ENCODE measurements around the gene ASTN2.

Gene ASTN2

GRCh38 chr9:116661037-116661954 lies 753.6 kb downstream of the ASTN2 start:
- no peak for DNase-seq (ENCODE audit: low read depth)

DNA sequence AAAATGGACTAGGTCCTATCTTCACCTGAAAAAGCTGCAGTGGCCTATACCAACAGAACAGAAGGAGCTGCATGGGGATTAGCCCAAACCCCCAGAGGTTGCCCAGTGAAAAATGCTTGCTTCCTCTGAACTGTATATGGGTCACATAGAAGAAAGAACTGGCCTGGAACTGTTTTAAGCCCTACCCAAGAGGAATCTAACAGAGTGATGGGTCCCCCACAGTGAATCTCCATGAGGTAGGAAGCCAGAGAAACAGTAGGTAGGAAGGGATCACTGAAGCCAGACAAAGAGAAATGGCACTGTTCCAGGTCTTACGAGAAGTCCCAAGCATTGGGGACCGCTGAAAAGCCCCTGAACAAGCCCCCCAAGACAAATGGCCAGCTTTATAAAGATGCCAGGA lies 756.6 kb downstream of the ASTN2 start:
- DNase-seq (ENCODE audit: low read depth) = no peak

- no peak for DNase-seq (ENCODE audit: low read depth)
Observed at GRCh38 chr9:116656977-116657376, 757.9 kb downstream of the ASTN2 start.

GRCh38 chr9:116656501-116656971 lies 758.3 kb downstream of the ASTN2 start:
- DNase-seq (ENCODE audit: low read depth) = no peak

GRCh38 chr9:116654059-116654355 lies 760.9 kb downstream of the ASTN2 start:
- no peak for DNase-seq (ENCODE audit: low read depth)

DNA sequence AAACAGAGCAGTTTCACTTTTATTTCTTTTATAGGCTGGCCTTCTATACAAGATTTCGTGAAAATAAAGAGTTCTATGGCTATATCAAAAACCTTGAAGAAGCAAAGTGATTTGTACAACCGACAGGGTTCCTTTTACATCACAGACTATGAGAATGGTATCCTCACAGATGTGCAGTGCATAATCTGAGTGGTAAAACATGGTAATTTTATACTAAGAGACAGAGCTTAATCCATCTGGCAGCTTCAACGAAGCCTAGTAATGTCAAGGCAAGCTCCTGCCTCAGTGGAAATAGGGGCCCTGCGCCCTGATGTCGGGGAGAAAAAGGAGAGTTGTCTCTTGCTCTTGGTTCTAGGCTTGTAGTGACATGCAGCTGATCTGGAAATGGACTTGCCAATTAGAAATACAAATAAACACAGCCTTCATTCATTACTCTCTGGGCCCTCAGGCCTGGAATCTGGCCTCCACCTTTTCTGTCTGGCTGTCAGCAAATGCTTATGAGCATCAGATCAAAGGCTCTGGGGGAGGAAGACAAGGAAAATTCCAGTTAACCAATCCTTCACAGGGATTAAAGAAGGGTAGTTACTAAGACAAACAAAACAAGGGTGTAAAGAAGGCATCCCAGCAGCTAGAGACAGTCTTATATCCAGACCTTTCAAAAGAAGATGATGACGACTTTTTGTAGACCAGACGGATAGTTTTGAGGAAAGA lies 761.4 kb downstream of the ASTN2 start:
- no peak for DNase-seq (ENCODE audit: low read depth)

- no peak for DNase-seq (ENCODE audit: low read depth)
Observed at GRCh38 chr9:116647515-116647809, 767.4 kb downstream of the ASTN2 start.

- DNase-seq (ENCODE audit: low read depth) = no peak
Observed at GRCh38 chr9:116646661-116647514, 768.0 kb downstream of the ASTN2 start.

DNA sequence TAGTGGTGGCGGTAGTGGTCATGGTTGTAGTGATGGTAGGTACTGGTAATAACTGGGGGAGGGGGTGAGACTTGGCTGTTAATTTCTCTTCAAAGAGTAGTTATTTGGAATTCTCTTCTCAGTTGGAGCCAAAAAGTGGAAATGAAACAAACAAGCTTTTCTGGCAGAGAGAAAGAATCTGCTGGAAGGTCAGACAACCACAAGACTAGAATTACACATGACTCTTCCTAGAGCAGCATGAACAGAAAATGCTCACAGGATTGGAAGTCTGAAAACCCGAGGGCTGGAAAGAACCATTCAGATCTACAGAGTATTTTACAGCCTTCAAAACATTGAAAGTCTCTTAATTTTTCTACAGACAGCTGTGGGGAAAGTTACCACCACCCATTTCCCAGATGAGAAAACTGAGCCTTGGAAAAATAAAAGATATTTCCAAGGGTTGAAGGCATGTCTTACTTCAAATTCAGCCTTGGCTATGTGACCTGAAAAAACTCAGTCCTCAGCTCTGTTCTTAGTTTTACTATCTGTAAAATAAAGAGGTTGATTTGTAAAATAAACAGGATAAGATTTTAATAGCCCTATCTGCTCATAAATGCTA lies 770.7 kb downstream of the ASTN2 start:
- no peak for DNase-seq (ENCODE audit: low read depth)

DNA sequence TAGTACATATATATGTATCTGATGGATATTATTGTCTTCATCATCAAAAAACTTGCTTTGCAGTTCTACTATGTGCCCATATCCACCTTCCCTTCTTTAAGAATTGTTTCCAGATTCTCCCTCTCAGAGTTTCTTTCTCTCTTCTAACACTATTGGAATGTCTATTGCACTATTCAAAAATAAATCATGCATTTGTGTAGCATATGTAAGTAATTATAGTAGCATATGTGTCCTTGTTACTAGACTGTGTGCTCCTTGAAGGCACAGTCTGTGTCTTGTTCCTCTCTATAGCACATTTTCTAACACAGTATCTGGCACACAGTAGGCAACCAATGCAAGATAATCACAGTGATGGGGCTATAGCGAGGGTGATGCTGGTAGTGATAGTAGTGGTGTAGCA lies 771.2 kb downstream of the ASTN2 start:
- DNase-seq (ENCODE audit: low read depth) = no peak

GRCh38 chr9:116641292-116642059 lies 773.4 kb downstream of the ASTN2 start:
- DNase-seq (ENCODE audit: low read depth) = no peak

DNA sequence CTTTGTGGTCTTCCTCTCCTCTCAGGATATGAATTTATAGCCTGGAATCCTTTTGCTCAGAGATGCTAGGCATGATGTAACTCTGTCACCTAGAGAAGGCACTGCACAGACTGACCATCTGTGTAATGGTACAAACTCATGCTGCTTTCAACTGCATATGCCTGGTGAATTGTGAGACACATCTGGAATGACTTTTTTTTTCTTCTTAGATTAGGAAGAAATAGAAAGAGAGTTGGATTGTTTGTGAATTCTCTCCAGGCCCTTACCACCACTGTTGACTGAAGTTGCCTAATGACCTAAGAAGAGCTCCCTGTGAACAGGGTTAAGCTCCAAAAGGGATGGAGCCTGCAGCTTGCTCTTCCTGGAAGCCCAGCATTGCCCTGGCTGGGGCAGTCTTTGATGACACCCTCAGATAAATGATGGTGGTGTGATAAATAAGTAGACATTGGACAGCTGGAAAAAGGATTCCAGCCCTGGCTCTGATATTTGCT lies 775.6 kb downstream of the ASTN2 start:
- DNase-seq (ENCODE audit: low read depth) = no peak

- DNase-seq (ENCODE audit: low read depth) = no peak
Observed at GRCh38 chr9:116635908-116636307, 778.9 kb downstream of the ASTN2 start.

- no peak for DNase-seq (ENCODE audit: low read depth)
Observed at GRCh38 chr9:116632990-116633838, 781.6 kb downstream of the ASTN2 start.

DNA sequence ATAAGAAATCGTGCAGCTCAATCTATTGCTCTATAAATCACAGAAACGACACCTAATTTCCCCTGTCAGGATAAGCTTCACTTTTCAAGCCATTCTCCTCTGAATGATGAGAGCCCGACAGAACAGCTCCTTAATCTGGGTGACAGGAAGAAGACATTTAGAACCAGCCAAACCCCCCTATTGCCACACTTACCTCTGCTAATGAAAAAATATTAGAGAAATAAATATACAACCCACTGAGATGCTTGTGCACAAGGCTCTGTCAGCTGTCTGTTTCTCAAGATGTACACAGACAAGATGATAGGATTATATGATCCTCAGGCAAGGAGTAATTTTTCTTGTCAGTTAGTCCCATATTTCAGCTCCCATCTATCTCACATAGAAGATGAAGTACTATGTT lies 785.2 kb downstream of the ASTN2 start:
- no peak for DNase-seq (ENCODE audit: low read depth)

- DNase-seq (ENCODE audit: low read depth) = no peak
Observed at GRCh38 chr9:116628716-116629115, 786.1 kb downstream of the ASTN2 start.

DNA sequence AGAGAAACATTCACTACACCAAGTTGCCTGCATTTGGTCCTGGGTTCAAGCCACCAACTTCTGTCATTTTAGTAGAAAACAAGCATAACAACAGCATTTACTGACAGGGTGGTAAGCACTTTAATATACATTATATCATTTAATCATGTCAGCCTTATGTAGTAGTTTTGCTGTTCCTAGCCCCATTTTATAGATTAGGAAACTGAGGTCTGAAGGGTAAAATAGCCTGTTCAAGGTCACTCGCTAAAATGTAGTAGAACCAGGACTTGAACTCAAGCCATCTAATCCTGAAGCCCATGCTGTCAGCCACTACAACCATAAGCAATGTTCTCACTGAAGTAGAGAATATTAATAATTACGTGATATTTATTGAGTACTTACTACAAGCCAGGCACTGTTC lies 787.4 kb downstream of the ASTN2 start:
- no peak for DNase-seq (ENCODE audit: low read depth)

DNA sequence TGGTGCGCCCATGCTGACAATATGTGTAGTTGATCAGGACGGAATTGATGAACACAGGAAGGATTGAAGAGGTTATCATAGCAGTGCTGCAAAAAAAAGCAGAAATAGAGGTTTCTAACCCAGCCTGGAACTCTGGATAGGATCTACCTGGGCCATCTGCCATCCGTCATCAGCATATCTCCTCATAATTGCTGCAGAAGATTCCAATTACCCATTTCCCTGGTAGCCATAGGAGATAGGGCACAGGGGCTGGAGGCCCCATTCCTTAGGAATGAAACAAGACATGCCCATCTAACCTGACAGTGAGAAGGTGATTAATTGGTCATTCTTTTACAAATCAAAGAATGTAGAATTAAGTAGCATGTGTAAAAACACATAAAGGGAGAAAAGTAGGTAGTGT lies 788.1 kb downstream of the ASTN2 start:
- DNase-seq (ENCODE audit: low read depth) = no peak

- no peak for DNase-seq (ENCODE audit: low read depth)
Observed at GRCh38 chr9:116623715-116624114, 791.1 kb downstream of the ASTN2 start.

DNA sequence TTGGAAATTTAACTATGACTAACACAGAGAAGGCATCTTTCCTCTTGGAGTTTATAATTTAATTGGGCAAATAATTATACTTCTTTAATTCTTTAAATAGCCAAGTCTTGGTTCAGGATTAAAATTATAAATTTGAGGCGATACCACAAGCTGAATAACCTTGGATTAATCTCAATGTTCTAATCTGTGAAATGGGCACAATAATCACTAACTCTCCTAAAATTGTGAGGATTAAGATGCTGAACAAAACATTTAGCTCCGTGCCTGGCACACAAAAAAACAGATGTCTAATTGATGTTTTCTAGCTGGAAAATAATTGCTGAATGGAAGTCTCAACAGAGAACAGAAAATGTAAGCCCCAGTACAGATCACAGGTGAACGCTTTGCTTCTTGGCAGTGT lies 797.5 kb downstream of the ASTN2 start:
- no peak for DNase-seq (ENCODE audit: low read depth)

Data from activated T-helper 1 cell treated with Interleukin-2 at 50 U/mL for 16 hours (primary cell).